ENCODE results near the gene GNG5.

DNA sequence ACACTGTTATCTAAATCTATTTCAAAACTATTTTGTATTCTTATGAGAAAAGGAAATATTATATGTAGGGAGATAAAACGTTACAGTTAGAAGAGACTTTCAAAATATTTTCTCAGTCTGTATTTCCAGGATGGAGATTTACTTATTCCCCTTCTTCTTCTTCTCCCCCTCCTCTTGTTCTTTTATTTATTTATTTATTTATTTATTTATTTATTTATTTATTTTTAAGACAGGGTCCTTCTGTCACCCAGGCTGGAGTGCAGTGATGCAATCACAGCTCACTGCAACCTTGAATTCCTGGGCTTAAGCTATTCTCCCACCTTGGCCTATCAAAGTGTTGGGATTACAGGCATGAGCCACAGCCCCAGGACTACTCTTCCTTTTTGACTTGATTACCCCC, 30.2 kb downstream of the GNG5 start:
- TF ChIP-seq EZH2 (IDR thresholded peaks at IDR 0.05; ENCODE audit: low read length, unreplicated experiment) (no peak), EZH2phosphoT487 (IDR thresholded peaks at IDR 0.05; ENCODE audit: borderline replicate concordance, low read length) (no peak)
- TF ChIP-seq, protein P1, sequence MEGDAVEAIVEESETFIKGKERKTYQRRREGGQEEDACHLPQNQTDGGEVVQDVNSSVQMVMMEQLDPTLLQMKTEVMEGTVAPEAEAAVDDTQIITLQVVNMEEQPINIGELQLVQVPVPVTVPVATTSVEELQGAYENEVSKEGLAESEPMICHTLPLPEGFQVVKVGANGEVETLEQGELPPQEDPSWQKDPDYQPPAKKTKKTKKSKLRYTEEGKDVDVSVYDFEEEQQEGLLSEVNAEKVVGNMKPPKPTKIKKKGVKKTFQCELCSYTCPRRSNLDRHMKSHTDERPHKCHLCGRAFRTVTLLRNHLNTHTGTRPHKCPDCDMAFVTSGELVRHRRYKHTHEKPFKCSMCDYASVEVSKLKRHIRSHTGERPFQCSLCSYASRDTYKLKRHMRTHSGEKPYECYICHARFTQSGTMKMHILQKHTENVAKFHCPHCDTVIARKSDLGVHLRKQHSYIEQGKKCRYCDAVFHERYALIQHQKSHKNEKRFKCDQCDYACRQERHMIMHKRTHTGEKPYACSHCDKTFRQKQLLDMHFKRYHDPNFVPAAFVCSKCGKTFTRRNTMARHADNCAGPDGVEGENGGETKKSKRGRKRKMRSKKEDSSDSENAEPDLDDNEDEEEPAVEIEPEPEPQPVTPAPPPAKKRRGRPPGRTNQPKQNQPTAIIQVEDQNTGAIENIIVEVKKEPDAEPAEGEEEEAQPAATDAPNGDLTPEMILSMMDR (conservative IDR thresholded peaks at IDR 0.05; ENCODE audit: low read depth, low read length), result no peak
